Gastrocnemius medialis (tissue), 4 donors: ENCODE results near the gene HSD17B13. TPM values are rescaled to one million over a fixed set of nuclear protein-coding genes. Genes with fewer than 3 reads are reported as not detected.

Source experiments
- ATAC-seq, 2 donors: fragments of 150-250 bp; one replicate each; pipeline ENCODE4 v1.9.1; 2016
- DNase-seq, 2 donors: peaks; one replicate each; pipeline ENCODE4 v3.0.0-alpha.2; 2019
- H3K27ac ChIP-seq, 4 donors: fragments of 200-600 bp; sonication (generic); 1 replicate in 1 of 4; 2 replicates in 3 of 4; pipeline ENCODE4 v1.5.1; 2016 to 2018; ENCODE audit warnings: mild to moderate bottlenecking in 2 of 4, moderate library complexity in 1 of 4
- H3K27me3 ChIP-seq, 3 donors: fragments of 200-600 bp; sonication (generic) in 2 of 3; 1 replicate in 1 of 3; 2 replicates in 2 of 3; pipeline versions ENCODE4 v1.5.1 to v1.6.0; 2016 to 2019; ENCODE audit warnings: mild to moderate bottlenecking in 1 of 3, moderate library complexity in 1 of 3
- H3K36me3 ChIP-seq, 2 donors: fragments of 200-600 bp; sonication (generic) in 1 of 2; one replicate each; pipeline ENCODE4 v1.5.1; 2017 to 2018
- H3K4me1 ChIP-seq, 2 donors: fragments of 200-600 bp; sonication (generic) in 1 of 2; one replicate each; pipeline ENCODE4 v1.5.1; 2016 to 2017; ENCODE audit warnings: mild to moderate bottlenecking in 2 of 2
- H3K4me3 ChIP-seq, 4 donors: fragments of 200-600 bp; sonication (generic) in 3 of 4; 1 replicate in 1 of 4; 2 replicates in 3 of 4; pipeline ENCODE4 v1.5.1; 2016 to 2019; ENCODE audit warnings: mild to moderate bottlenecking in 2 of 4
- H3K9me3 ChIP-seq, 3 donors: fragments of 200-600 bp; sonication (generic) in 2 of 3; 1 replicate in 1 of 3; 2 replicates in 2 of 3; pipeline ENCODE4 v1.5.1; 2016 to 2019
- CTCF ChIP-seq, 5 experiments: fragments of 450-650 bp in 3 of 5; fragments of 200-600 bp in 2 of 5; sonication (generic) in 2 of 5; IDR thresholded peaks in 4 of 5; conservative IDR thresholded peaks in 1 of 5; 1 replicate in 4 of 5; 2 replicates in 1 of 5; pipeline ENCODE4 v1.5.1; 2016 to 2019; ENCODE audit warnings: antibody characterized with exemption in 5 of 5, mild to moderate bottlenecking in 3 of 5, moderate library complexity in 3 of 5
- POLR2A ChIP-seq, 2 donors: fragments of 450-650 bp; IDR thresholded peaks; one replicate each; pipeline ENCODE4 v1.6.1; 2017; ENCODE audit warnings: antibody characterized with exemption in 2 of 2, mild to moderate bottlenecking in 2 of 2, moderate library complexity in 2 of 2
- in situ Hi-C, 4 donors: fragments of 200-750 bp; cut with MboI; loops; one replicate each; pipeline versions ENCODE4 v1.15.0 to v1.8.0; 2017; ENCODE audit warnings: low sequenced_read_pairs in 4 of 4
- intact Hi-C: fragments of 100-400 bp; cut with DNase I; formaldehyde crosslinking; loops from one replicate; pipeline ENCODE4 v1.15.1; 2023; ENCODE audit warnings: low total_unique reads
- total RNA-seq, 4 donors: library from RNA; depleted of rRNA; stranded (reverse); fragments of >200 nt; gene quantifications; one replicate each; pipeline versions ENCODE4 v1.1.0 to v1.2.3, GENCODE V29; 2016

The HSD17B13 gene
- under 1 TPM; 0.13 to 0.58 (median 0.28) TPM for total RNA-seq

DNA sequence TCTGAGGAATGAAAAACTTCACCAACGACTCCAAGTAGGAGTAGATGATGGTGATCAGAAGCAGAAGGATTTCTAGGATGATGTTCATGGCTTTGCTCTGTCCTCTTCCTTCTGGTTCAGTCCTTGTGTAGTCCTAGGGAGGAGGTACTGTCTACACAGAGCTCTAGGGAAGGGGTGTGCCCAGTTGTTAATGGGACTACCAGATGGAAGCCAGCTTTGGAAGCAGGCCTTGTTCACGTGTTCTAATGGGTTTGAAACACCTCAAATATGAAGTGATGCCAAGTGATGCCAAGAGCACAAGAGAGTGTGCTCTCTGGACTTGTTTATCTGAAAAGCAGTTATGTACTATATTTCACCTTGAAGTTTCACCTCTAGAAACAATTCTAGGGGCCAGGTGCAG is at the start of gene HSD17B13:
Gene HSD17B13 (minus strand): TSS at position 129 of the 400 bp plus-strand sequence. CDS start 41 bp downstream, at position 88.
- in situ Hi-C loops, result no loop called here
- H3K27me3 ChIP-seq, result no peaks in the 10 kb centered on the region
- TF ChIP-seq POLR2A (IDR thresholded peaks at IDR 0.05), result no peak
- TF ChIP-seq CTCF (IDR thresholded peaks at IDR 0.05 in 4 of 5, conservative IDR thresholded peaks at IDR 0.05 in 1 of 5), result no peak
- no peaks in the 10 kb centered on the region for H3K4me1 ChIP-seq
- H3K36me3 ChIP-seq, result no peaks in the 10 kb centered on the region
- no peak for ATAC-seq
- no peaks in the 10 kb centered on the region for H3K9me3 ChIP-seq
- DNase-seq, result no peak
- H3K4me3 ChIP-seq, result no peak within 1 kb of the TSS
- no peak within 1 kb of the TSS for H3K27ac ChIP-seq
- intact Hi-C loops, result no loop called here

DNA sequence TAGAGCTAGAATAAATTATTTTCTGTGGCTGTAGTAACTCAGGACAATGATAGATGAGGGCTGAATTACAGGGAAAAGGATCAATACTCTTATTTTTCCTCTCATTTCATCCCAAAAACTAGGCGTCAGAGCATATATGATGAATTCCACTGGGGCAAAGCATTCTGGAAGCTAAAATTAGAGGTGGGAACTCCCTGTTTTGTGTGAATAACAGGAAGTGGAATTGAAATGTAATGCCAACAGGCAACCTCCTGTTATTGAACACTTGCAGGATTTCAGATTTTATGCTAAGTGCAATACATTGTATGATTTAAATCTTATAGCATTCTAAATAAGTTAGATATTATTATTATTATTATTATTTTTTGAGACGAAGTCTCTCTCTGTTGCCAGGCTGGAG is 47.4 kb upstream of the HSD17B13 start:
- no peak overlapping the region for H3K4me3 ChIP-seq
- H3K9me3 ChIP-seq, result no peaks in the 10 kb centered on the region
- peak overlapping the region in 3 of 4 donors; percentile 5 to 51 (median 36) for H3K27ac ChIP-seq
- no peak for DNase-seq
- TF ChIP-seq CTCF (IDR thresholded peaks at IDR 0.05 in 4 of 5, conservative IDR thresholded peaks at IDR 0.05 in 1 of 5) (no peak), POLR2A (IDR thresholded peaks at IDR 0.05) (no peak)
- in situ Hi-C loops (loop anchor here in 3 of 4 donors (10.0 to 25.0 kb wide), 2 partner anchors 95 to 467 kb away; partner anchors contain the start of gene MEPE (in 1 of the 3)), intact Hi-C loops (no loop called here)
- H3K4me1 ChIP-seq, result peaks cover 0 to 5% of the 10 kb centered on the region in 2 donors
- H3K27me3 ChIP-seq, result no peaks in the 10 kb centered on the region
- peaks cover 0 to 11% of the 10 kb centered on the region in 2 donors for H3K36me3 ChIP-seq
- ATAC-seq, result no peak

DNA sequence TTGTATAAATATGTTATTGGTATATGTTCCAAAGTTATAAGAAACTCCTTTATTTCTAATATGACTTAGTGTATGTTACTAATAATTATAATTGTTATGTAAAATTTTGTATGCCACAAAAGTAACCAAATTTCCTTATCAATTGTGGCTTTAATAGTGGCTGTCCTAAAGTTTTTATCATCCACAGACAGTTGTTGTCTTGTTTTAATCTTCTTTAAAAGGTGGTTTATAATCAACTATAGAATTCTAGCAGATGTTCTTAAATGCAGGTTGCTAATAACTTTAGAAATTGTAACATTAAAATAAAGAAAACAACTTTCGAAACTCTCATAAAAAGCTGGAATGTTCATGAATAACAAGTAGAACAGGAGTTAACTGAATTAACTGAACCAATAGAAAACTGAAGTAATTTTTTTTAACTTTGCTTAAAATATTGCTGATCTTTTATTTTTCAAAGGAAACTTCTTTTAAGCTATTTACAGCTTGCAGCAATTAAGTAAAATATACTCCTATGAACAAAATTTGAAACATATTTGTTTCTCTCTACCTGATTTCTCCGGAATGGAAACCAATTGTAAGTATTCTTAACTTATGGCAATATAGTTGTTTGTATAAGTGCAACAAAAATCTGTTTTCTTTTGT is 44.0 kb upstream of the HSD17B13 start:
- Histone ChIP-seq H3K27ac (no peak overlapping the region), H3K27me3 (no peaks in the 10 kb centered on the region), H3K4me3 (no peak overlapping the region), H3K9me3 (no peaks in the 10 kb centered on the region), H3K36me3 (peaks cover 0 to 26% of the 10 kb centered on the region in 2 donors), H3K4me1 (peaks cover 0 to 4% of the 10 kb centered on the region in 2 donors)
- DNase-seq (no peak), ATAC-seq (no peak)
- intact Hi-C loops, result no loop called here
- no peak for TF ChIP-seq POLR2A (IDR thresholded peaks at IDR 0.05)
- no peak for TF ChIP-seq CTCF (IDR thresholded peaks at IDR 0.05 in 4 of 5, conservative IDR thresholded peaks at IDR 0.05 in 1 of 5)
- in situ Hi-C loops, result loop anchor here in 1 of 4 donors (25.0 kb wide), 1 partner anchor 471 kb away; the partner anchor contains the start of gene MEPE

DNA sequence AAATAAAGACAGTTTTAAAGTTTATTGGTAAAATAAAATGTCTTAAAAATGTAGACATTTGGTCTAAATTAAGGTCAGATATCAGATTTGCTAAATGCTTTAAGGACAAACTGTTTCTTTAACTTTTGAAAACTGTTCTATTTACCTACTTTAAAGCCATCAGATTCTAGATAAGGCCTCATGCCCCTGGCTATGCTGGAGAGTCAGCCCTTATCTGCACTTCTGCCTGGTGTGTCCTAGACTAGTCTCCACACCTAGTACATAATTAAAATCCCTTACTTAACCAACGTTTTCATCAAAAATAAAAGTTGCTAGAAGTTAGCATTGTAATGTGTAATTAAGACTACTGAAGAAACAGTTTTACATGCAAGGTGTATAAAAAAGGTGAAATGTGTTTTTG is 42.7 kb upstream of the HSD17B13 start:
- intact Hi-C loops (no loop called here), in situ Hi-C loops (loop anchor here in 1 of 4 donors (25.0 kb wide), 1 partner anchor 472 kb away; the partner anchor contains the start of gene MEPE)
- H3K36me3 ChIP-seq, result peaks cover 0 to 18% of the 10 kb centered on the region in 2 donors
- TF ChIP-seq CTCF (IDR thresholded peaks at IDR 0.05 in 4 of 5, conservative IDR thresholded peaks at IDR 0.05 in 1 of 5) (no peak), POLR2A (IDR thresholded peaks at IDR 0.05) (no peak)
- no peak overlapping the region for H3K4me3 ChIP-seq
- H3K4me1 ChIP-seq, result peaks cover 0 to 4% of the 10 kb centered on the region in 2 donors
- ATAC-seq, result no peak
- H3K27ac ChIP-seq, result no peak overlapping the region
- DNase-seq, result no peak
- no peaks in the 10 kb centered on the region for H3K9me3 ChIP-seq
- no peaks in the 10 kb centered on the region for H3K27me3 ChIP-seq
